HCT116 (cell line): Measurements from ENCODE around the gene ARHGAP23. TPM values are rescaled to one million over a fixed set of nuclear protein-coding genes. Genes with fewer than 3 reads are reported as not detected.

Source experiments
- ATAC-seq: fragments of 200-7000 bp; cut with Tn5 transposase; 2 replicates; pipeline ENCODE4 v1.9.1; 2020; ENCODE audit warnings: mild to moderate bottlenecking, moderate library complexity
- BruUV-seq: library from RNA; stranded (reverse); fragments of 400-500 nt; replicated peaks from 2 replicates; lab custom pipeline; 2021; lab: Mats Ljungman, UMichigan
- CTCF ChIA-PET: fragments of 300-600 bp; sonication (Branson Sonifier 250); formaldehyde crosslinking; loops from one replicate; lab custom pipeline; 2021; ENCODE audit warnings: antibody characterized with exemption; lab: Charles Lee
- POLR2A ChIA-PET: fragments of 300-600, 350-600 bp; sonication (Branson Sonifier 250); formaldehyde crosslinking; loops from one replicate; lab custom pipeline; 2021; ENCODE audit warnings: antibody characterized with exemption; lab: Charles Lee
- RAD21 ChIA-PET, 2 experiments: fragments of 300-600 bp; sonication (Branson Sonifier 250); formaldehyde crosslinking; loops; one replicate each; lab custom pipeline; 2023; ENCODE audit warnings: low total read pairs in 2 of 2; ENCODE audit not compliant: uncharacterized antibody in 2 of 2, unreplicated experiment in 2 of 2, low non-redundant PET in 1 of 2; lab: Charles Lee
- DNase-seq: peaks from one replicate; pipeline ENCODE4 v3.0.0-alpha.2; 2010; ENCODE audit warnings: low read depth, low spot score
- H2AFZ ChIP-seq: fragments of 200-600 bp; shearing (Covaris generic), sonication (generic); 2 replicates; pipeline ENCODE4 v1.6.1; 2017; ENCODE audit warnings: low read depth, mixed run types, mixed read lengths, antibody characterized with exemption, low read length; ENCODE audit not compliant: poor library complexity, severe bottlenecking
- H3K27ac ChIP-seq: 2 replicates; pipeline ENCODE4 v1.5.1; 2012; ENCODE audit warnings: low read depth, low read length
- H3K27me3 ChIP-seq: fragments of 200-600 bp; sonication (generic); 2 replicates; pipeline ENCODE4 v1.6.1; 2016; ENCODE audit warnings: mixed run types, low read length, mixed read lengths; ENCODE audit not compliant: insufficient read depth
- H3K36me3 ChIP-seq, 2 experiments: fragments of 200-500 bp in 1 of 2; fragments of 200-600 bp in 1 of 2; sonication (Bioruptor generic) in 1 of 2; sonication (generic) in 1 of 2; 2 replicates each; pipeline versions ENCODE4 v1.5.1 to v1.6.1; 2014 to 2016; ENCODE audit warnings: low read length in 2 of 2, inconsistent platforms in 1 of 2, mixed read lengths in 1 of 2, mixed run types in 1 of 2; ENCODE audit not compliant: insufficient read depth in 2 of 2, control insufficient read depth in 1 of 2
- H3K4me1 ChIP-seq, 2 experiments: fragments of 200-600 bp in 1 of 2; sonication (generic) in 1 of 2; 2 replicates each; pipeline versions ENCODE4 v1.5.1 to v1.6.1; 2012 to 2017; ENCODE audit warnings: low read length in 2 of 2, inconsistent platforms in 1 of 2, mild to moderate bottlenecking in 1 of 2, mixed read lengths in 1 of 2, mixed run types in 1 of 2, moderate library complexity in 1 of 2; ENCODE audit not compliant: insufficient read depth in 2 of 2, control insufficient read depth in 1 of 2
- H3K4me2 ChIP-seq: fragments of 200-600 bp; sonication (generic); 2 replicates; pipeline ENCODE4 v1.6.1; 2017; ENCODE audit warnings: mixed run types, low read length, mixed read lengths
- H3K4me3 ChIP-seq, 2 experiments: fragments of 200-600 bp in 1 of 2; sonication (generic) in 1 of 2; replicated peaks in 1 of 2; 2 replicates each; pipeline ENCODE4 v1.5.1; 2011 to 2016; ENCODE audit warnings: low read length in 2 of 2, control low read depth in 1 of 2, low read depth in 1 of 2, mild to moderate bottlenecking in 1 of 2, mixed read lengths in 1 of 2, mixed run types in 1 of 2
- H3K79me2 ChIP-seq: fragments of 200-600 bp; sonication (generic); 2 replicates; pipeline ENCODE4 v1.6.1; 2017; ENCODE audit warnings: mild to moderate bottlenecking, mixed run types, low read length, moderate library complexity, mixed read lengths; ENCODE audit not compliant: insufficient read depth
- H3K9ac ChIP-seq: fragments of 200-600 bp; sonication (generic); 2 replicates; pipeline ENCODE4 v1.6.1; 2016; ENCODE audit warnings: low read length, mixed read lengths
- H3K9me2 ChIP-seq: fragments of 200-600 bp; sonication (generic), shearing (Covaris generic); 2 replicates; pipeline ENCODE4 v1.6.1; 2017; ENCODE audit warnings: mixed run types, mild to moderate bottlenecking, moderate library complexity; ENCODE audit not compliant: insufficient read depth
- H3K9me3 ChIP-seq, 2 experiments: fragments of 200-500 bp in 1 of 2; fragments of 200-600 bp in 1 of 2; sonication (Bioruptor generic) in 1 of 2; sonication (generic) in 1 of 2; 2 replicates each; pipeline ENCODE4 v1.6.1; 2014 to 2017; ENCODE audit warnings: low read length in 2 of 2, mixed read lengths in 2 of 2, inconsistent platforms in 1 of 2, low read depth in 1 of 2, mild to moderate bottlenecking in 1 of 2, mixed run types in 1 of 2, moderate library complexity in 1 of 2; ENCODE audit not compliant: control insufficient read depth in 1 of 2, insufficient read depth in 1 of 2
- H4K20me1 ChIP-seq: fragments of 200-600 bp; sonication (generic), shearing (Covaris generic); 2 replicates; pipeline ENCODE4 v1.6.1; 2017; ENCODE audit warnings: mixed run types, mild to moderate bottlenecking, moderate library complexity; ENCODE audit not compliant: insufficient read depth
- CBX3 ChIP-seq: IDR thresholded peaks from 2 replicates; pipeline ENCODE4 v1.6.1; 2012; ENCODE audit warnings: low read depth
- CTCF ChIP-seq, 3 experiments: fragments of 200-600 bp in 1 of 3; sonication (generic) in 1 of 3; IDR thresholded peaks in 2 of 3; conservative IDR thresholded peaks in 1 of 3; 2 replicates each; pipeline ENCODE4 v1.5.1; 2012 to 2017; ENCODE audit warnings: low read depth in 2 of 3, low read length in 2 of 3, antibody characterized with exemption in 1 of 3, borderline replicate concordance in 1 of 3, control low read depth in 1 of 3, mild to moderate bottlenecking in 1 of 3, mixed read lengths in 1 of 3, mixed run types in 1 of 3, moderate library complexity in 1 of 3; ENCODE audit not compliant: insufficient read depth in 1 of 3
- ELF1 ChIP-seq: IDR thresholded peaks from 2 replicates; pipeline ENCODE4 v1.6.1; 2012; ENCODE audit warnings: low read depth, borderline replicate concordance
- EZH2 ChIP-seq: fragments of 200-600 bp; sonication (generic); IDR thresholded peaks from 2 replicates; pipeline ENCODE4 v1.6.1; 2017; ENCODE audit warnings: antibody characterized with exemption, mixed run types
- EZH2phosphoT487 ChIP-seq: fragments of 200-600 bp; IDR thresholded peaks from 2 replicates; pipeline ENCODE4 v1.6.1; 2018; ENCODE audit warnings: antibody characterized with exemption, borderline replicate concordance
- FOSL1 ChIP-seq: IDR thresholded peaks from 2 replicates; pipeline ENCODE4 v1.6.1; 2012; ENCODE audit warnings: low read depth
- JUND ChIP-seq: IDR thresholded peaks from 2 replicates; pipeline ENCODE4 v1.6.1; 2012
- MAX ChIP-seq: IDR thresholded peaks from 2 replicates; pipeline ENCODE4 v1.6.1; 2012
- POLR2A ChIP-seq: IDR thresholded peaks from 2 replicates; pipeline ENCODE4 v1.7.0; 2011; ENCODE audit warnings: borderline replicate concordance; ENCODE audit not compliant: insufficient read depth, insufficient read length; ENCODE audit errors: extremely low read depth
- RAD21 ChIP-seq: IDR thresholded peaks from 2 replicates; pipeline ENCODE4 v1.6.1; 2012; ENCODE audit warnings: low read depth, mild to moderate bottlenecking
- SIN3A ChIP-seq: IDR thresholded peaks from 2 replicates; pipeline ENCODE4 v1.6.1; 2012; ENCODE audit warnings: low read depth
- SRF ChIP-seq: IDR thresholded peaks from 2 replicates; pipeline ENCODE4 v1.6.1; 2012; ENCODE audit warnings: low read depth
- TCF7L2 ChIP-seq: IDR thresholded peaks from 2 replicates; pipeline ENCODE4 v1.7.0; 2011; ENCODE audit warnings: borderline replicate concordance, inconsistent platforms; ENCODE audit not compliant: insufficient read depth, insufficient read length; ENCODE audit errors: extremely low read depth
- YY1 ChIP-seq: IDR thresholded peaks from 2 replicates; pipeline ENCODE4 v1.6.1; 2011; ENCODE audit warnings: low read length, low read depth, moderate library complexity, mild to moderate bottlenecking; ENCODE audit not compliant: insufficient replicate concordance; ENCODE audit errors: extremely low read depth
- ZFX ChIP-seq: fragments of 450-650 bp; IDR thresholded peaks from 2 replicates; pipeline ENCODE4 v1.6.1; 2017
- ZNF274 ChIP-seq: fragments of 200-500 bp; sonication (Bioruptor generic); IDR thresholded peaks from 2 replicates; pipeline ENCODE4 v1.6.1; 2014; ENCODE audit warnings: mild to moderate bottlenecking, low read depth, low read length, inconsistent platforms
- intact Hi-C: fragments of 100-400 bp; cut with micrococcal nuclease; formaldehyde crosslinking; loops from 2 replicates; pipeline ENCODE4 v1.10.0; 2022
- total RNA-seq: library from RNA; stranded (reverse); gene quantifications from one replicate; pipeline ENCODE4 v1.2.1, GENCODE V29; 2021; ENCODE audit not compliant: unreplicated experiment
- TF ChIP-seq, protein P1 (sequence below): IDR thresholded peaks from 2 replicates; pipeline ENCODE4 v1.6.1; 2012; ENCODE audit warnings: low read depth
- TF ChIP-seq, protein P2 (sequence below): IDR thresholded peaks from 2 replicates; pipeline ENCODE4 v1.6.1; 2012

Gene ARHGAP23
- total RNA-seq, 1 experiment from 2014 or later = 41.0 TPM

- TF ChIP-seq, protein P1, sequence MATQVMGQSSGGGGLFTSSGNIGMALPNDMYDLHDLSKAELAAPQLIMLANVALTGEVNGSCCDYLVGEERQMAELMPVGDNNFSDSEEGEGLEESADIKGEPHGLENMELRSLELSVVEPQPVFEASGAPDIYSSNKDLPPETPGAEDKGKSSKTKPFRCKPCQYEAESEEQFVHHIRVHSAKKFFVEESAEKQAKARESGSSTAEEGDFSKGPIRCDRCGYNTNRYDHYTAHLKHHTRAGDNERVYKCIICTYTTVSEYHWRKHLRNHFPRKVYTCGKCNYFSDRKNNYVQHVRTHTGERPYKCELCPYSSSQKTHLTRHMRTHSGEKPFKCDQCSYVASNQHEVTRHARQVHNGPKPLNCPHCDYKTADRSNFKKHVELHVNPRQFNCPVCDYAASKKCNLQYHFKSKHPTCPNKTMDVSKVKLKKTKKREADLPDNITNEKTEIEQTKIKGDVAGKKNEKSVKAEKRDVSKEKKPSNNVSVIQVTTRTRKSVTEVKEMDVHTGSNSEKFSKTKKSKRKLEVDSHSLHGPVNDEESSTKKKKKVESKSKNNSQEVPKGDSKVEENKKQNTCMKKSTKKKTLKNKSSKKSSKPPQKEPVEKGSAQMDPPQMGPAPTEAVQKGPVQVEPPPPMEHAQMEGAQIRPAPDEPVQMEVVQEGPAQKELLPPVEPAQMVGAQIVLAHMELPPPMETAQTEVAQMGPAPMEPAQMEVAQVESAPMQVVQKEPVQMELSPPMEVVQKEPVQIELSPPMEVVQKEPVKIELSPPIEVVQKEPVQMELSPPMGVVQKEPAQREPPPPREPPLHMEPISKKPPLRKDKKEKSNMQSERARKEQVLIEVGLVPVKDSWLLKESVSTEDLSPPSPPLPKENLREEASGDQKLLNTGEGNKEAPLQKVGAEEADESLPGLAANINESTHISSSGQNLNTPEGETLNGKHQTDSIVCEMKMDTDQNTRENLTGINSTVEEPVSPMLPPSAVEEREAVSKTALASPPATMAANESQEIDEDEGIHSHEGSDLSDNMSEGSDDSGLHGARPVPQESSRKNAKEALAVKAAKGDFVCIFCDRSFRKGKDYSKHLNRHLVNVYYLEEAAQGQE = no peak
- TF ChIP-seq CTCF (IDR thresholded peaks at IDR 0.05 in 2 of 3, conservative IDR thresholded peaks at IDR 0.05 in 1 of 3; ENCODE audit: borderline replicate concordance in 1 of 3, insufficient read depth in 1 of 3, low read depth in 2 of 3, low read length in 2 of 3) = no peak
Observed at GRCh38 chr17:38424297-38424972, 3.8 kb upstream of the ARHGAP23 start (continued).

DNA sequence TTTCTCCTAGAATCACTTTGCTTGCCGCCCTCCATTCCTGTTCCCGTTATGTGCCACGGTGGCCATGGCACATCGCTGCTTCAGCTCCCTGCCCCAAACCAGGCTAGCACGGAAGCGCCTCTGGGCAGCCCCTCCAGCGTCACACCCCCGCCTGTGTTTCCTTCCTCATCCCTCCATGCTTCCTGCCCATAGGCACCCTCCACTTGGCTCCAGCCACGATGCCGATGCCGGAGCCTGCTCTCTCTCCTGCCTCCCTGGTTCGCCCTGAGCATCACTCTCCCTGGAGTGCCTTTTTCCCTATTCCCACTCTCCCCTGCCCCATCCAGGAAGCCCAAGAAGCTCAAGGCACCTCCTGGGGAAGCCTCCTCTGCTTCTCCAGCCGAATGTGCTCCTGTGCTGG, 3.2 kb upstream of the ARHGAP23 start:
- Histone ChIP-seq H3K9ac (no peak overlapping the region), H3K27ac (no peak overlapping the region), H3K9me3 (no peaks in the 10 kb centered on the region), H3K9me2 (no peaks in the 10 kb centered on the region), H3K79me2 (no peaks in the 10 kb centered on the region), H3K4me2 (no peak overlapping the region), H3K36me3 (no peaks in the 10 kb centered on the region), H3K27me3 (no peaks in the 10 kb centered on the region), H2AFZ (no peak overlapping the region), H4K20me1 (no peaks in the 10 kb centered on the region), H3K4me3 (no peak overlapping the region), H3K4me1 (peaks cover 22 to 40% of the 10 kb centered on the region in 2 experiments)
- CTCF ChIA-PET = no interaction called here
- intact Hi-C loops = no loop called here
- DNase-seq (no peak), ATAC-seq (no peak)
- POLR2A ChIA-PET = no interaction called here
- no TSS peak for BruUV-seq
- no peak for TF ChIP-seq FOSL1
- no peak for TF ChIP-seq RAD21
- no peak for TF ChIP-seq MAX
- no peak for TF ChIP-seq YY1
- no peak for TF ChIP-seq EZH2
- no peak for TF ChIP-seq ZNF274
- TF ChIP-seq EZH2phosphoT487 = no peak
- no peak for TF ChIP-seq ZFX
- no peak for TF ChIP-seq JUND
- no peak for TF ChIP-seq ELF1
- no peak for TF ChIP-seq CTCF (IDR thresholded peaks at IDR 0.05 in 2 of 3, conservative IDR thresholded peaks at IDR 0.05 in 1 of 3; ENCODE audit: borderline replicate concordance in 1 of 3, insufficient read depth in 1 of 3, low read depth in 2 of 3, low read length in 2 of 3)
- no peak for TF ChIP-seq POLR2A
- TF ChIP-seq SIN3A = no peak
- TF ChIP-seq, protein P2, sequence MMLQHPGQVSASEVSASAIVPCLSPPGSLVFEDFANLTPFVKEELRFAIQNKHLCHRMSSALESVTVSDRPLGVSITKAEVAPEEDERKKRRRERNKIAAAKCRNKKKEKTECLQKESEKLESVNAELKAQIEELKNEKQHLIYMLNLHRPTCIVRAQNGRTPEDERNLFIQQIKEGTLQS = no peak
- no peak for TF ChIP-seq SRF
- TF ChIP-seq CBX3 = no peak
- TF ChIP-seq TCF7L2 = no peak
- RAD21 ChIA-PET = no interaction called here
